AG04449 (cell line): Measurements from ENCODE around the gene RPS21.

Experiments used
- CTCF ChIA-PET: fragments of 350-600 bp; formaldehyde crosslinking; extraction: SDS; loops from one replicate; lab custom pipeline; 2021; ENCODE audit warnings: antibody characterized with exemption; lab: Yijun Ruan, JAX
- POLR2A ChIA-PET: fragments of 400-600, 350-600 bp; formaldehyde crosslinking; extraction: SDS; loops from one replicate; lab custom pipeline; 2020; ENCODE audit warnings: antibody characterized with exemption, inconsistent platforms; lab: Yijun Ruan, JAX
- DNase-seq: peaks from one replicate; pipeline ENCODE4 v3.0.0-alpha.2; 2010; ENCODE audit warnings: low read depth, low spot score
- H3K4me3 ChIP-seq: 2 replicates; pipeline ENCODE4 v1.5.1; 2011; ENCODE audit warnings: low read depth, mild to moderate bottlenecking, control low read depth, low read length
- TF ChIP-seq, protein P1 (sequence below): IDR thresholded peaks from one replicate; pipeline ENCODE4 v1.5.1; 2011; ENCODE audit warnings: mild to moderate bottlenecking, moderate library complexity, low read length, control low read depth, inconsistent platforms; ENCODE audit not compliant: insufficient read depth; ENCODE audit errors: missing control alignments

The RPS21 gene

DNA sequence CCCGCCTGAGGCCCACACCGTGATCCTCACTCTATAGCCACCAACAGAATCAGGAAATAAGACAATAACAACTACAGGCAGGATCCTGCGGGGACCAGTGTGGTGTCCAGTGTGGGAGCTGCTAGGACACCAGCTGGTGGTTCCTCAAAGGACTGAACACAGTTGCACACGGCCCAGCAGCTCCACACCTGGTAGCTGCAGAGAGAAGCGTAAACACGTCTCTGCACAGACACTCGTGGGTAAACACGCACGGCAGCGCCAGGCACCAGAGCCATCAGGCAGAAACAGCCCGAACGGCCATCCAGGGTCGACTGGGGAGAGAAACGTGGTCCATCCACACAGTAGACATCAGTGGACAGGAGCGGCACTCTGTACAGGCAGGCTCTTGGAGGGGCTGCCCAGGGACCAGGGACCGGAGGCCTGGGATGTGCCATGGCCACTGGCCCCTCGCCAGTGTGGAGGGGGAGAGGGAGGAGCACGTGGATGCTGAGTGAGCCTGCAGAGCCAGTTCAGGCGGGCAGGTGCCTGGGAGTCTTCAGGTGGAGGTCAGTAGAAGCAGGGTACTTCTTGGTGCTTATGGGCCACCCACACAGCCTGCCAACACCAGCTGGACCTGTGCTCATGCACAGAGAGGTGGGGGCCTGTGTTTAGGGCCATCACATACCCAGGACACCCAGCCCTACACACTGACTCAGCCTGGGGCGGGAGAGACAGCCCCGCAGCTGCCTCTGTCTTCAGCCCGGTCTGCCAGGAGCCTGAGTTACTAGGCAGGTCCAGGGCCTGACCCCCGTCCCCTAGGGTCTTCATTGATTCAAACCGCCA, 12.4 kb upstream of the RPS21 start:
- no peak overlapping the region for H3K4me3 ChIP-seq
- DNase-seq, result no peak
- ChIA-PET CTCF (interaction anchor here (0.6 to 4.4 kb wide), 9 partner anchors 9 to 364 kb away, joined by 4 to 37 read pairs (median 8); partner anchors contain the start of gene ADRM1), POLR2A (interaction anchor here (0.6 kb wide), 1 partner anchor 232 kb away, joined by 3 read pairs; no protein-coding TSS in a partner anchor)
- TF ChIP-seq, protein P1, sequence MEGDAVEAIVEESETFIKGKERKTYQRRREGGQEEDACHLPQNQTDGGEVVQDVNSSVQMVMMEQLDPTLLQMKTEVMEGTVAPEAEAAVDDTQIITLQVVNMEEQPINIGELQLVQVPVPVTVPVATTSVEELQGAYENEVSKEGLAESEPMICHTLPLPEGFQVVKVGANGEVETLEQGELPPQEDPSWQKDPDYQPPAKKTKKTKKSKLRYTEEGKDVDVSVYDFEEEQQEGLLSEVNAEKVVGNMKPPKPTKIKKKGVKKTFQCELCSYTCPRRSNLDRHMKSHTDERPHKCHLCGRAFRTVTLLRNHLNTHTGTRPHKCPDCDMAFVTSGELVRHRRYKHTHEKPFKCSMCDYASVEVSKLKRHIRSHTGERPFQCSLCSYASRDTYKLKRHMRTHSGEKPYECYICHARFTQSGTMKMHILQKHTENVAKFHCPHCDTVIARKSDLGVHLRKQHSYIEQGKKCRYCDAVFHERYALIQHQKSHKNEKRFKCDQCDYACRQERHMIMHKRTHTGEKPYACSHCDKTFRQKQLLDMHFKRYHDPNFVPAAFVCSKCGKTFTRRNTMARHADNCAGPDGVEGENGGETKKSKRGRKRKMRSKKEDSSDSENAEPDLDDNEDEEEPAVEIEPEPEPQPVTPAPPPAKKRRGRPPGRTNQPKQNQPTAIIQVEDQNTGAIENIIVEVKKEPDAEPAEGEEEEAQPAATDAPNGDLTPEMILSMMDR, result no peak

DNA sequence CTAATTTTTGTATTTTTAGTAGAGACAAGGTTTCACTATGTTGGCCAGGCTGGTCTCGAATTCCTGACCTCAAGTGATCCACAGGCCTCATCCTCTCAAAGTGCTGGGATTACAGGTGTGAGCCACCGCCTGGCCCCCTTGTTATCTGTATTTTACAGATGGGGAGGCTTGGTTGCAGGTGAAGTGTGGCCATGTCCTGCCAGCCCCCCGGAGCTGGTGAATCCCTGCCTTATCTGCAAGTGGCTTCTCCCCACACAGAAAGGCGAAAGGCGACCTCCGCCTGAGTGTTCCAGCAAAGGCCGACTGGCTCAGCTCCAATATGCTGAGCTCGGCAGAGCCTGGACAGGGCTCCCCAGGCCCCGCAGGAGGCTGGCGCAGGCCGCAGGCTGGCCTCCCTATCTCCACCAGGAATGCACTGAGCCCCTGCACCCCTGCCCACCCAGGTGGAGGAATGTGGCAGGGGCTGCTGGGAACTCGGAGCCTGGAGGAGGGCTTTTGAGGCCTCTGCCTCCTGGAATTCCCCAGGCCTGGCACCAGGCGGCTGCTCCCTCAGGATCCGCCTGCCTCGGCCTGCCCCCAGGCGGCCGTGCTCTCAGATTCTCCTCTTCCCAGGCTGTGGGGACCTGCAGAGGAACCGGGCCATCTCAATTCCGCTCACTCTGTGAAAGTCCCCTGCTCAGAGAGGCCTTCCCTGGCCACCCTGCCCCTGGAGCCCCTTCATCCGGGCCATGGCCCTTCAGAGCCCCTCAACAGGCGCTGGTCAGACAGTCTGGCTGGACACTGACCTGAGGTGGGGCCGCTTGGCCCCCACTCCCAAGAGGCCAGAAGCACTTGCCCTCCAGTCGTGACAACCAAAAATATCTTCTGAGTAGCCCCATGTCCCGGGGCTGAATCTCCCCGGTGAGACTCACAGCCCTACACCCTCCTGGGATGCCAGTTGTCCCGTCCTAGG, 10.5 kb upstream of the RPS21 start:
- POLR2A ChIA-PET, result no interaction called here
- TF ChIP-seq, protein P1, result peak; percentile 63
- H3K4me3 ChIP-seq, result no peak overlapping the region
- no peak for DNase-seq
- CTCF ChIA-PET, result interaction anchor here (0.9 to 4.4 kb wide), 9 partner anchors 9 to 365 kb away, joined by 3 to 37 read pairs (median 5); partner anchors contain the start of genes ADRM1, LAMA5 and RPS21

DNA sequence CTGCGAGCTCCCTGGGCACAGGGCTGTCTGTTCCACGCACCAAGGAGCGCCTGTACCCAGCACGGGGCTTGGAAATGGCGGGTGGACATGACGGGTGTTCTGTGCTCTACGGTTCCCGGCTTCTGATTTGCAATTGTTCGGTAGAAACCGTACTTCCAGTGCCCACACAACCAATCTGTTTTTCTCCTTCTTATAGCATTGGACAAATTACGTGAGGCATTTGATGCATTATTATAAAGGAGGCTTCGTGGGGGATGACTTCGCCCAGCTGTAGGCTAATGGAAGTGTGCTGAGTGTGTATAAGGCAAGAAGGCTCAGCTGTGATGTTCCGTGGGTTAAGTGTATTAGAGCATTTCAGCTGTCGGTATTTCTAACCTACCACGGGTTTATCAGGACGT, 9.8 kb upstream of the RPS21 start:
- ChIA-PET POLR2A (no interaction called here), CTCF (interaction anchor here (0.8 to 4.4 kb wide), 4 partner anchors 9 to 366 kb away, joined by 3 to 37 read pairs (median 8); partner anchors contain the start of genes ADRM1, LAMA5 and RPS21)
- no peak overlapping the region for H3K4me3 ChIP-seq
- TF ChIP-seq, protein P1, result no peak
- no peak for DNase-seq

DNA sequence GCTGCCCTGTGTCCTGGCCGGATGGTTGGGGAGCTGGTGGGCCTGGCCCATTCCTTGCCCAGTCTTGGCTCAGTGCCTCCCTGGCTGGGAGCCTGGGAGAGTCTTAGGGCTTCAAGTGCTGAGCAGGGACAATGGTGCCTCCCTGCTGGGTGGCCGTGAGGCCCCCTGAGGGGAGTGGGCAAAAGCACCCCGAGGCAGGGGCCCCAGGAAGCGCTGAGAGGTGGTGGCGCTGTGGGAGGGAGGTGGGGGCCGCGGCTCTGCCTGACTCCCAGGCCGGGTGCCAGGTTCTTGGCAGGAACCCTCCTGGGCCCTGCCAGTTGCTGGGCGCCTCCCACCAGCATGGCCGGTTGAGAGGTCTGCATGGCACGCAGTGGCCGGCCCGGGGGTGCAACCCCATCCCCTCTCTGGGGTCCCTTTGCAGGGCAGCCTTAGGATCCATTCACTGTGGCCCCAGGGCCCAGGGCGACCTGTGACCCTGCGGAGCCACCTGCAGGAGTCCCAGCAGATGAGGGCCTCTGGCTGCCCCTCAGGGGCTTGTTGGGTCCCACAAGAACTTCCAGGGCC, 9.2 kb upstream of the RPS21 start:
- no peak overlapping the region for H3K4me3 ChIP-seq
- TF ChIP-seq, protein P1, result no peak
- ChIA-PET CTCF (interaction anchor here (0.8 to 4.4 kb wide), 2 partner anchors 9 to 76 kb away, joined by 3 to 37 read pairs; partner anchors contain the start of genes ADRM1 and RPS21), POLR2A (no interaction called here)
- no peak for DNase-seq

DNA sequence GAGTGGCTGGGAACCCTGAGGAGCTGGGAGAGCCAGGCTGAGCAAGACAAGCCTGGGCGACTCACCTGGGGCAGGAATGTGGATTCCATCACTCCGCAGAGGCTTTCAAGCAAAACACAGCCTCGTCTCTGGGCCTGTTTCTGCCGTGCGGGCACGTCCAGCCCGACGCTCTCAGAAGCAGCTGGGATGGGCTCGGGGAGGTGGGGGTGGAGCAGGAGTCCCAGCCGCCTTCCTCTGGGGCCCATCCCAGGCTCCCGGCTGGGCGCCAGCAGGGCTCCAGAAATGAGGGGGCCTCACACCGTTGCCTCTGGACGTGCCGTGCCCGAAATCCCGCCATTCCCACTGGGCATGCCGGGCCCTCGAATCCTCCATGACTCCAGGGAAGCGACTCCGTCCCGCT, 8.7 kb upstream of the RPS21 start:
- no peak overlapping the region for H3K4me3 ChIP-seq
- POLR2A ChIA-PET, result no interaction called here
- TF ChIP-seq, protein P1, result no peak
- CTCF ChIA-PET, result interaction anchor here (1.1 kb wide), 1 partner anchor 9 kb away, joined by 3 read pairs; no protein-coding TSS in a partner anchor
- no peak for DNase-seq
